ENCODE results near the gene AQP9.

AQP9 gene

DNA sequence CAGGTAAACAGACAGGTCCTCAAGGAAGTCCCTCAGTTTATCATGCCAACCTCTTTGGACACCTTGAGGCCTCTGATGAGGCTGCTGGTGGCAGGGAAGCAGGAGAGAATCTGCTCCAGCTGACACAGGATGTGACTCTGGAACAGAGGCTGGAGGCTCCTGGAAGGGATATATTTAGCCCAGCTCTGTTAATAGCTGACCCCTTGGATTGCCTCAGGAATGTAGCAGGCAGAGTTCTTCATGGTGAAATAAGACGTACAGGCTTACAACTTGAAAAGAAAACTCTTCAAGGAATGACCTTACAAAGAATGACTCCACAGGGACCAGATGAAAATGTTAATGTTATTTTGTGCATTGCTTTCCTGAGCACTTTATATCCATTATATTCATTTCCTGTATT lies 90.5 kb downstream of the AQP9 start:
- DNase-seq = no peak

GRCh38 chr15:58229297-58229768 lies 91.2 kb downstream of the AQP9 start:
- DNase-seq = no peak

DNA sequence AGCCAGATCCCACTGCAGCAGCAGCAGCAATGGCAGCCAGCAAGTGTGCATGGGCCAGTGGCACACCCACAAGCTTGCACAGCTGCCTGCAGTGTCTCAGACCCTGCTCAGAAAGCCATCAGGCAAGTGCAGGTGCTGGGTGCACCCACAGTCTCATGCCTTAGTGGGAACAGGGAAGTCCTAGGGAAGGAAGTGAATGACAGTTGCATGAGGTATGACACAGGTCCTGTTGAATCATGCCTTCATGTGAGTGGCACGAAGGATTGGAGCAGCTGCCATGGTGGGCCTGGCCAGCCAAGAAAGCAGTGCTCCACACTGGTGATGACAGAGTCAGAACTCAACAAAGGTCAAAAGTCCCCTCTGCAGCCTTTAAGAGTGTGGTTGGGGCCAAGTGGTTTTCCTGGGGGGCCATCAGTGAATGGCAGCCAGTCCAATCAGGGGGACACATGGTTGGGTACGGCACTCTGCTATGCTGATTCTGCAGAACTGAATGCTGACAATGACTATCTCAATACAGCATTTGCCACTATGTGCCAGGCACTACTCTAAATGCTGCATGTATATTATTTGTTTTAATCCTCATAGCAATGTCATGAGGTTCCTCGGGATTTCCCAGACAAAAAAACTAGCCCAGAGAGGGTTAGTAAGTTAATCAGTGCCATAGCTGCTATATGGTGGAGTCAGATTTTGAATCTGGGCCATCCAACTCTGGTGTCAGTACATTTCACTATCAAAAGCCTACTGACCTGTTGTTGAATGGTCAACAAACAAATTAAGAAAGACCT lies 94.3 kb downstream of the AQP9 start:
- DNase-seq = peak in 1 of 2 donors; percentile 73

- DNase-seq = no peak
Measured at GRCh38 chr15:58233341-58233740, 95.2 kb downstream of the AQP9 start.
